H1 (cell line): ENCODE measurements around the gene ARNT2. TPM values are rescaled to one million over a fixed set of nuclear protein-coding genes. Genes with fewer than 3 reads are reported as not detected.

Source experiments
- ATF3 ChIP-seq: IDR thresholded peaks from 2 replicates; pipeline ENCODE4 v1.6.1; 2011; ENCODE audit warnings: low read depth, mild to moderate bottlenecking, low read length; ENCODE audit not compliant: insufficient read depth
- JUND ChIP-seq: IDR thresholded peaks from 2 replicates; pipeline ENCODE4 v1.6.1; 2011; ENCODE audit warnings: mild to moderate bottlenecking, improper control_type of control experiment, low read length
- MAFK ChIP-seq: IDR thresholded peaks from 2 replicates; pipeline ENCODE4 v1.6.1; 2012; ENCODE audit warnings: low read depth, mild to moderate bottlenecking, improper control_type of control experiment, low read length
- NANOG ChIP-seq: IDR thresholded peaks from 2 replicates; pipeline ENCODE4 v1.6.1; 2011; ENCODE audit warnings: low read length, low read depth, mild to moderate bottlenecking, inconsistent platforms; ENCODE audit not compliant: insufficient read depth, poor library complexity, severe bottlenecking
- RNF2 ChIP-seq: fragments of 200-900, 300-1000 bp; sonication (generic); IDR thresholded peaks from 2 replicates; pipeline ENCODE4 v1.7.1; 2016; ENCODE audit warnings: borderline replicate concordance, low read depth, mild to moderate bottlenecking, antibody characterized with exemption, low read length; ENCODE audit not compliant: poor library complexity, severe bottlenecking; ENCODE audit errors: missing control alignments
- SIX5 ChIP-seq: IDR thresholded peaks from 2 replicates; pipeline ENCODE4 v1.6.1; 2011; ENCODE audit warnings: mild to moderate bottlenecking, low read depth, low read length
- TEAD4 ChIP-seq: IDR thresholded peaks from 2 replicates; pipeline ENCODE4 v1.6.1; 2012; ENCODE audit warnings: low read depth, low read length, inconsistent platforms, mixed read lengths
- USF2 ChIP-seq: IDR thresholded peaks from 2 replicates; pipeline ENCODE4 v1.6.1; 2011; ENCODE audit warnings: low read length, improper control_type of control experiment
- polyA plus RNA-seq, 7 experiments: library from polyadenylated mRNA; depleted of rRNA in 3 of 7; stranded (reverse) in 5 of 7; unstranded in 2 of 7; fragments of >200 nt in 5 of 7; fragments of 200-250 nt in 2 of 7; gene quantifications; 1 replicate in 5 of 7; 2 replicates in 1 of 7; 4 replicates in 1 of 7; pipeline versions ENCODE4 v1.2.1 to v1.2.3, GENCODE V29; 2011 to 2013; ENCODE audit warnings: missing spikeins in 2 of 7, mixed read lengths in 2 of 7
- total RNA-seq: library from RNA; stranded (reverse); fragmentation: NEBNext Ultra II Directional; extraction: Animal tissue kit (Norgen Biotek cat#: 25700); gene quantifications from 2 replicates; pipeline ENCODE4 v1.2.1, GENCODE V29; 2021

The ARNT2 gene
- total and polyA plus RNA-seq, 2 of the 8 experiments (the other 6 are each of a cell fraction or from before 2014, with no cell fraction given) = 9.5 to 14.6 TPM

- TF ChIP-seq TEAD4 (no peak), ATF3 (no peak), JUND (no peak), RNF2 (no peak), SIX5 (no peak), MAFK (no peak), USF2 (no peak), NANOG (no peak)
Observed at GRCh38 chr15:80611543-80612080, 207.4 kb downstream of the ARNT2 start (continued).
